ENCODE results near the gene NNAT.
"Not testable (repeated sequence)": the region's sequence is repeated elsewhere in the genome, so short reads cannot be mapped to it uniquely, and the experiment has no call there.

Gene NNAT, protein sequence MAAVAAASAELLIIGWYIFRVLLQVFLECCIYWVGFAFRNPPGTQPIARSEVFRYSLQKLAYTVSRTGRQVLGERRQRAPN

DNA sequence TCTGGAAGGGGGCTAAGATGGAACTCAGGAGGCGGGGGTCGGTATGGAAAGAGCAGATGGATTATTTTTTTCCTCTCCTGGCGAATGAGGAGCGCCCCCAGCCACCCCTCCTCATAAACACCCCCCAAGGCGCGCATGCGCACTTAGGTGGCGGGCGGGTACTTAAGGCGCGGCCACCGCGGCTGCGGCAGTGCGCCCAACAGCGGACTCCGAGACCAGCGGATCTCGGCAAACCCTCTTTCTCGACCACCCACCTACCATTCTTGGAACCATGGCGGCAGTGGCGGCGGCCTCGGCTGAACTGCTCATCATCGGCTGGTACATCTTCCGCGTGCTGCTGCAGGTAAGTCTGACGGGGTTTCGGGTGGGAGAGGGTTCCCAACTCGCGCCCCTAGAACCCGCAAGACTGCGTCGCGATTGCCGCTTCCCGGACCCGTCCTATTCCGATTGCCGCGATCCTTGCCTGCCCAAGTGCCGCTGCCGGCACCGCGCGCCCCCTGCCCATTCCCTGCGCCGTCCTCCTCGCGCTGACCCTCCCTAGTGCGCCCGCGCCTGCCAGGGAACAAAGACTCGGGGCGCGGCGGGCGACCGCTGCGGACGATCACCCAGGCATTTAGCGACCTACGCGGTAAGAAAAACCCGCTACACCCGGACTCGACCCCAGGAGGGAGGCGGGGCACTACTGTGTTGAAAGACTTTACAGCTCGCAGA lies at the start of gene NNAT:
TSS of gene NNAT (plus strand) at position 190 of the 711 bp plus-strand sequence. CDS start at position 272, 82 bp downstream.
- no peak for DNase-seq (ENCODE audit: low spot score)

GRCh38 chr20:37471741-37472235 lies 49.3 kb upstream of the NNAT start:
- no peak for DNase-seq (ENCODE audit: low spot score)

DNA sequence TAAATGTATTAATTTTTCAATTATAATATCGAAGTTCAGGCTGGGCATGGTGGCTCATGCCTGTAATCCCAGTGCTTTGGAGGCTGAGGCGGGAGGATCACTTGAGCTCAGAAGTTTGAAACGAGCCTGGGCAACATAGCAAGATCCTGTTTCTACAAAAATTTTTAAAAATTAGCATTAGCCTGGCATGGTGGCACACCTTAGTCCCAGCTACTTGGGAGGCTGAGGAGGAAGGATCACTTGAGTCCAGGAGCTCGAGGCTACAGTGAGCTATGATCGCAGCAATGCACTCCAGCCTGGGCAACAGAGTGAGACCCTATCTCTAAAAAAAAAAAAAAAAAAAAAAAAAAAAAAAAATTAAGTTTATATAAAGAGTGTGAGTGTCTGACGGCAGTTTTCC lies 48.6 kb upstream of the NNAT start:
- not testable (repeated sequence) for DNase-seq (ENCODE audit: low spot score)

GRCh38 chr20:37473249-37474000 lies 47.6 kb upstream of the NNAT start:
- no peak for DNase-seq (ENCODE audit: low spot score)

DNA sequence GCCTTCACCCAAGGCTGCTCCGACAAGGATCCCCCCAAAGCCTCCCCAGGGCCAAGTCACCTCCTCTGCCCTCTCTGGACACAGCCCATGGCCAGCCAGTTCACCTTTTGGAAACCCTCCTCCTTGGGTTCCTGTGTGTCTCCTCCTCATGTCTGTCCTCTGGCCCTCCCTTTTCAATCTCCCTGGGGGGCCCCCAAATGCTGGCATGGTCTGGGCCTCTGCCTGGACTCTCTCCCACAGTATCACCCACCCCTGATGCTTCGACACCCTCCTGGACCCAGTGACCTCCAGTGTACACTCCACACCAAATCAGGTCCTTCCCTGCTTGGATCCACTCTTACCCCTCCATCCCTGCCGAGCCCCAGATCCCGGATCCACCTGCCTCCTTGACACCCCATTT lies 46.7 kb upstream of the NNAT start:
- no peak for DNase-seq (ENCODE audit: low spot score)

DNA sequence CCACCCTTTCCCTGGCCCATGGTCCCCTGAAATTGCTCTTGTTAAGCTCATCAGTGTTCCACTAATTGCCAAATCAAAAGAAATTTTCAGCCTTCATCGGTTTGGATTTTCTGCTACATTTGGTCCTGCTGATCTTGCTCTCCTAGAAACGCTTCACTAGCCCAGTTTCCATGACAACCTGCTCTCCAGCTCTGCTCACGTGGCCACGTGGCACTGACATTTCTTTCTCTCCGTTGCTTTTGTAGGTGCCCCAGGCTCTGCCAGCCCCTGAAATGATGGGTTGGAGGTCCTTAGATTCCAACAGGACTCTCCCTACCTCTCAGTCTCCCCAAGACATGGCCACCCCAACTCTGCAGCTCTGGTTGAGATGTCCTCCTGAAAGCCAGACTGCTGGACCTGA lies 45.8 kb upstream of the NNAT start:
- no peak for DNase-seq (ENCODE audit: low spot score)

- no peak for DNase-seq (ENCODE audit: low spot score)
Observed at GRCh38 chr20:37477041-37477440, 44.0 kb upstream of the NNAT start.

DNA sequence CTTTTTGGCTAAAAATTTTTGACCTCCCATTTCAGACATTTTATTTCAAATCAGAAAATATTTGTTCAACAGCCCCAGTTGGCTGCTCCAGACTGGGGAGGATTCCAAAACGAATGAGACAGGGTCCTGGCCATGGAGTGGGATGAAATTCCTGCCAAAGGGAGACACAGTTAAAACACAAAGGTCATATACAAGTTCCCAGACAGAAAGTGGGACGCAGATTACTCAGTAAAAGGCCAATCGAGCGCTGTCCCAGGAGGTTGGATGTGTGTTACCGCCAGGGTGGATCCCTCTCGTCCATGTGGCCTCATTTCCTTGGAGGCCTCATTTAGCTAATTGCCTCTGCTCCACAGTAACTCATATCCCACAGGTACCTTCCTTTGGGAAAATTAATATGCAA lies 41.8 kb upstream of the NNAT start:
- DNase-seq (ENCODE audit: low spot score), result no peak

- no peak for DNase-seq (ENCODE audit: low spot score)
Observed at GRCh38 chr20:37479925-37480691, 40.9 kb upstream of the NNAT start.

DNA sequence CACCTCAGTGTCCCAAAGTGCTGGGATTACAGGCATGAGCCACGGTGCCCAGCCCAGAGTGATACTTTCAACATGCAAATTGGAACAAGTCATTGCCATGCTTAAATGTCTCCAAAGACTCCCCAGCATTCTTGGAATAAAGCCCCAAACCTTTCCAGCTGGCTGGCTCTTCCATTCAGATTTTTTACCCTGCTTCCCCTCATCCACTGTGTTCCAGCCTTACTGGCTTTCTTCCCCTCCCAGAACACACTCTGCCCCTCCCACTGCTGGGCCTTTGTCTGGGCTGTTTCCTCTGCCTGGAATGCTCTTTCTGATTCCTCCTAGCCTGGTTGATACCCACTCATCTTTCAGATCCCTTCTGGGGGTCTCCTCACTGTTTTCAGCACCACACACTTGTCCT lies 40.1 kb upstream of the NNAT start:
- peak; percentile 23 for DNase-seq (ENCODE audit: low spot score)

DNA sequence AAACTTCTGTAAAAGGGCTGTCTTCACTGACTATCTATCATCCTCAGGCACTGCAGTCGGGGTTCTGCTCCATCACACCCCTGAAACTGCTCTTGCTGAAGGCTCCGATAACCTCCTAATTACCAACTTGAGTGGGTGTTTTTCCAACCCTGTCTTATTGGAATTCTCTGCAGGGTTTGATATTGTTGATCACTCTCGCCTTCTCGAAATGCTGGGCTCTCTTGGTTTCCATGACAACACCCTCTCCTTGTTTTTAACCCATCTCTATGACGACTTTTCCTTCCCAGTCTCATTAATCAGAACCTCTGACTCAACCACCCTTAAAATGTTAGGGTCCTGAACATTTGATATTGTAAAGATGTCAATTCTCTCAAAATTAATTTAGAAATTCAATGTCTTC lies 39.4 kb upstream of the NNAT start:
- no peak for DNase-seq (ENCODE audit: low spot score)

DNA sequence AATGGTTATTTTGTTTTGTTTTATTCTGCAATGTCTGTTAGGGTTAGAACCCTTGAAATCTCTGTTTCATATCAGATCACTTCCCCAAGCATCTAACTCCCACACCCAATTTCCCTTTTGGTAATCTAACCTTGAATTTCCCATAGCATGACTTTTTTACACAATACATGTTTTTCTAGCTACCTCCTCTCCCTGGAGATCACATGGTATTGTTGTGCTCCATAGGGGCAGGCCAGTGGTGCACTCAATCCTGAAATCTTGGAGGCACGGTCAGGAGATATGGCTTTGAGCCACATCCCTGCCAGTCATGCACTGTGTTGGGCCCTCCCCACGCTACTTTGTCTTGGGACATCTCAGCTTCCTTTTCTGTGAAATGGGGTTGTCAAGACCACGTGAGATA lies 36.7 kb upstream of the NNAT start:
- no peak for DNase-seq (ENCODE audit: low spot score)

DNA sequence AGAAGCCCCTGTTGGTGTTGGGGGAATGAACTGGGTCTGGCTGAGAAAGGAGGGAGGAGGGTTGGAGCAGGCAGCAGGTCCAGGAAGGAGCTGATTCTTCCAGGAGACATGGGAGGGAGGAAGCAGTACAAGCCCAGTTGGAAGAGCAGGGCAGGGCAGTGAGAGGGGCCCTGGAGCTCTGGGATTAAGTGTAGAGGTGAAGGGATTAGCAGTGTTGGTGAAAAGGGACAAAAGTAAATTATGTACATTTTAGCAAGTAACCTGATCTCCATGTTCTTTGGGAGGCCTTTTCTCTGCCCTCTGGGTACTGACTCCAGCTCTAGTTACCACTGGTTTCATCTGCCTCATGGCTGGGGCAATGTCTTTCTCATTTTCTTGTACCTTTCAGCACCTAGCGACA lies 34.8 kb upstream of the NNAT start:
- DNase-seq (ENCODE audit: low spot score), result not testable (repeated sequence)

GRCh38 chr20:37490663-37491350 lies 30.2 kb upstream of the NNAT start:
- no peak for DNase-seq (ENCODE audit: low spot score)

DNA sequence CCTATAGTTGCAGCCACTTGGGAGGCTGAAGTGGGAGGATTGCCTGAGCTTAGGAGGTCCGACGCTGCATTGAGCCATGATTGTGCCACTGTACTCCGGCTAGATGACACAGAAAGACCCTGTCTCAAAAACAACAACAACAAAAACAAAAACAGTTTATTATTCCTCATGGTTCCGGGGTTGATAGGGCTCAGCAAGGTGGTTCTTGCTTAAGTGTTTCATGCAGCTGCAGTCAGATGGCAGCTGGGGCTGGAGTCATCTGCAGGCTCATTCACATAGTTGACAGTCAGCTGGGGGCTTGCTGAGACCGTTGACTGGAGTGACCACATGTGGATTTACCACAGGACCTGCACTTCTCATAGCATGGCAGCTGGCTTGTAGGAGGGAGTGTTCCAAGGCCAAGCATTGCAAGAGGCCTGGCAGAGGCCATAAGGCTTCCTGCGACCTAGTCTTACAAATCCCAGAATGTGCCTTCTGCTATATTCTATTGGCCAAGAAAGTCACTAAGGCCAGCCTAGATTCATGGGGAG lies 28.9 kb upstream of the NNAT start:
- DNase-seq (ENCODE audit: low spot score), result no peak

GRCh38 chr20:37492945-37493344 lies 28.1 kb upstream of the NNAT start:
- no peak for DNase-seq (ENCODE audit: low spot score)

DNA sequence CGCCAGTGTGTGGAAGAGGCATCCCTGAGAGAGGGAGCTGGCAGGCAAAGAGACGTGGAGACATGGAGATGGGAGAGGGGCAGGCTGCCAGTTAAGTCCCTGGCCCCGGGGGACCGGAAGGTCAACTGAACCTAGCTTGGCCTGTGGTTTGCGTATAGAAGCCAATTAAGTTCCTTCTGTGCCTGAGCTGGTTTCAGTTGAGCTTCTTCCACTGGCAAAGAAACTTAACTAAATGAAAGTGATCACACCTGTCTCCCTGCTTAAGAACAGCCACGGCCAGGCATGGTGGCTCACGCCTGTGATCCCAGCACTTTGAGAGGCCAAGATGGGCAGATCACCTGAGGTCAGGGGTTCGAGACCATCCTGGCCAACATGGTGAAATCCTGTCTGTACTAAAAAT lies 26.7 kb upstream of the NNAT start:
- no peak for DNase-seq (ENCODE audit: low spot score)

- DNase-seq (ENCODE audit: low spot score), result no peak
Observed at GRCh38 chr20:37494796-37495195, 26.3 kb upstream of the NNAT start.

DNA sequence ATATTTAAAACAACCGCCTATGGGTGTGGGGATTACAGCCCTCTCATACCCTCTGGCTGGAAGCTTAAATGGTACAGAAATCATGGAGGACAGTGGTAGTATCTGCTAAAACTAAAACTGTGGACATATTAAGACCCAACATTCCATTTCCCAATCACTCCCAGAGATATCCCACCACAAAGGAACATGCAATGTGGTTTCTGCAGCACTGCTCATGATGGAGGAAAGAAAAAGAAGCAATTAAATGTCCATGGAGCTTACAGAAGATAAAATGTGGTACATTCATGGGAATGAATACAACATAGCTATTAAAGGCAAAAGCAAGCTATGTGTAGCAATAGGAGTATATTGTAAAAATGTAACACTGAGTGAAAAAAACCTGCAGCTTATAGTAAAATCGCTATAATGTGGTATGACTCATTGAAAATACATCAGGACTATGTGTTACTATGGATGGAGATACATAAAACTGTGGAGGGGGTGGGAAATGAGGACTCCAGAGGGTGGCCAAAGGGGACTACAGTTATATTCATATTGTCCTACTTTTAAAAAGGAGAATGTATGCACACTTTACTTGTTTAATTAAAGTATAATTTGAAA lies 22.9 kb upstream of the NNAT start:
- no peak for DNase-seq (ENCODE audit: low spot score)

DNA sequence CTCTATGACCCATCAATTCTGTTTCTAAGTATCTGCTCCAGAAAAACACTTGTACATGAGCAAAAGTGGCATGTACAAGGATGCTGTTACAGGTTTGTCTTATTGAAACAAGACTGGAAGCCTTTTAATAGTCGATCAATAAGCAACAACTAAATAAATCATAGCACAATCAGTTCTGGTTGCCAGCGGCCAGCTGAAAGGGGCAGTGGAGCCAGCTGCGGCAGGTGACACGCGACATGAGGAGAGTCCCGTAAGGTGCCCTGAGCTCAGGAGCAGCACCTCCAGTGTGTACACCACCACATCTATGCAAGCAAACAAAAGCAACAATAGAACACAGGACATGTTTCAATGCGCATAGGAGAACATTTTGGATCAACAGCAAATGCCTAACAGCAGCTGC lies 20.7 kb upstream of the NNAT start:
- no peak for DNase-seq (ENCODE audit: low spot score)

DNA sequence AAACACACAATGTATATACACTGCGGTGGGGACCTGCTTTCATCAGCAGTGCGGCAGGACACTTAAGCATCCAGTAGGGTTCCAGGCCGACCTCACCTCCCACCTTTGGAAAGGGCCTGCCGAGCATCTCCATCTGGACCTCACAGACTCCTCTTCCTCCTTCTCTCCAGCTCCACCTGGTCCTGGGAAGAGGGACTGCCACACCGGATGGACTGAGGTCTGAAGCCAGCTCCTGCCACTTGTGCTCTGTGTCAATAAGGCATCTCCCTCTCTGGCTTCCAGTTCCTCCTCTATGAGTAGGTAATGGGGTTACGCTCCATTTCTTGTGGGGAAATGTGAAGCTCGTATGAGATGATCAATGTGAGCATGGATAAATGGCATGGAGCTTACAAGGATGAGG lies 19.1 kb upstream of the NNAT start:
- DNase-seq (ENCODE audit: low spot score), result no peak
